Measurements from ENCODE around the gene NRK. TPM values are rescaled to one million over a fixed set of nuclear protein-coding genes. Genes with fewer than 3 reads are reported as not detected.

NRK gene
- total RNA-seq, 2 donors from 2014 or later: 5.7 to 7.4 TPM

- Histone ChIP-seq H3K36me3 (no peaks in the 10 kb centered on the region), H3K4me1 (ENCODE audit: control insufficient read depth in 1 of 2, low read depth in 2 of 2) (no peaks in the 10 kb centered on the region), H3K27ac (no peak overlapping the region), H3K9me3 (no peaks in the 10 kb centered on the region), H3K4me3 (no peak overlapping the region), H3K27me3 (replicated peaks; ENCODE audit: insufficient read depth) (no peaks in the 10 kb centered on the region)
- TF ChIP-seq CTCF (IDR thresholded peaks at IDR 0.05): no peak
- DNase-seq (ENCODE audit: low spot score) (no peak), ATAC-seq (ENCODE audit: insufficient number of reproducible peaks, low FRiP score, low read depth) (no peak)
Measured at GRCh38 chrX:105870445-105870844, 48.1 kb downstream of the NRK start.

- Histone ChIP-seq H3K36me3 (no peaks in the 10 kb centered on the region), H3K27me3 (replicated peaks; ENCODE audit: insufficient read depth) (no peaks in the 10 kb centered on the region), H3K27ac (no peak overlapping the region), H3K4me1 (ENCODE audit: control insufficient read depth in 1 of 2, low read depth in 2 of 2) (no peaks in the 10 kb centered on the region), H3K4me3 (no peak overlapping the region), H3K9me3 (no peaks in the 10 kb centered on the region)
- no peak for DNase-seq (ENCODE audit: low spot score)
- no peak for ATAC-seq (ENCODE audit: insufficient number of reproducible peaks, low FRiP score, low read depth)
- TF ChIP-seq CTCF (IDR thresholded peaks at IDR 0.05): no peak
Measured at GRCh38 chrX:105872941-105873340, 50.6 kb downstream of the NRK start.

GRCh38 chrX:105874790-105875189 is 52.5 kb downstream of the NRK start:
- ATAC-seq (ENCODE audit: insufficient number of reproducible peaks, low FRiP score, low read depth) (no peak), DNase-seq (ENCODE audit: low spot score) (no peak)
- Histone ChIP-seq H3K9me3 (no peaks in the 10 kb centered on the region), H3K36me3 (no peaks in the 10 kb centered on the region), H3K4me1 (ENCODE audit: control insufficient read depth in 1 of 2, low read depth in 2 of 2) (no peaks in the 10 kb centered on the region), H3K27ac (no peak overlapping the region), H3K4me3 (no peak overlapping the region), H3K27me3 (replicated peaks; ENCODE audit: insufficient read depth) (no peaks in the 10 kb centered on the region)
- TF ChIP-seq CTCF (IDR thresholded peaks at IDR 0.05): no peak

- no peak for TF ChIP-seq CTCF (IDR thresholded peaks at IDR 0.05)
- DNase-seq (ENCODE audit: low spot score) (no peak), ATAC-seq (ENCODE audit: insufficient number of reproducible peaks, low FRiP score, low read depth) (no peak)
Measured at GRCh38 chrX:105876658-105877057, 54.3 kb downstream of the NRK start.

GRCh38 chrX:105880491-105880890 is 58.2 kb downstream of the NRK start:
- DNase-seq (ENCODE audit: low spot score) (no peak), ATAC-seq (ENCODE audit: insufficient number of reproducible peaks, low FRiP score, low read depth) (no peak)
- H3K4me1 ChIP-seq (ENCODE audit: control insufficient read depth in 1 of 2, low read depth in 2 of 2): no peaks in the 10 kb centered on the region
- no peaks in the 10 kb centered on the region for H3K36me3 ChIP-seq
- H3K9me3 ChIP-seq: no peaks in the 10 kb centered on the region
- no peak overlapping the region for H3K4me3 ChIP-seq
- H3K27ac ChIP-seq: no peak overlapping the region
- H3K27me3 ChIP-seq (replicated peaks; ENCODE audit: insufficient read depth): no peaks in the 10 kb centered on the region
- TF ChIP-seq CTCF (IDR thresholded peaks at IDR 0.05): no peak

More at GRCh38 chrX:105876658-105877057, 54.3 kb downstream of the NRK start:
- Histone ChIP-seq H3K4me3 (no peak overlapping the region), H3K27ac (no peak overlapping the region), H3K4me1 (ENCODE audit: control insufficient read depth in 1 of 2, low read depth in 2 of 2) (no peaks in the 10 kb centered on the region), H3K9me3 (no peaks in the 10 kb centered on the region), H3K27me3 (replicated peaks; ENCODE audit: insufficient read depth) (no peaks in the 10 kb centered on the region), H3K36me3 (no peaks in the 10 kb centered on the region)

All from thoracic aorta (tissue), 2 donors.